ENCODE results near the gene SPOCK2. TPM values are rescaled to one million over a fixed set of nuclear protein-coding genes. Genes with fewer than 3 reads are reported as not detected.

The SPOCK2 gene
- total and polyA plus RNA-seq, 10 donors = 12.6 to 64.3 (median 40.5) TPM

DNA sequence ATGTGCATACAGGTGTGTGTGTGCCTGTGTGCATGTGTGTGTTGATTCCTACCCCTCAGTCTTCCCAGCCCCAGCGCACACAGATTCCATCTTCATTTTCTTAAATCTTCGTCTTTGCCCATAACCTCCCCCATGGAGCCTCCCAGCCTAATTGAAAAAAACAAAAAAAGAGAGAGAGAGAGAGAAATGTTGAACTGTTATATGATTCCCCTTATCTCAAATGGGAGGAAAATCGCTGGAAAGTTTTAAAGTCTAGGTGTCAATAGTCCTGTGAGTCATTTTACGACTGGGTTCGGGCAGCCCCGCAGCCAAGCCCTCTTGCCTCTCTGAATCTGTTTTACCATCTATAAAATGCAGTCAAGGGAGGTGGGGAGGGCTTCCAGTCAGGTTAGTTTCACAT, 60.9 kb downstream of the SPOCK2 start:
- Histone ChIP-seq H3K4me1 (peaks cover 0 to 4% (median 0%) of the 10 kb centered on the region in 6 donors), H3K27me3 (replicated peaks in 1 of 7) (no peaks in the 10 kb centered on the region), H3K9me3 (no peaks in the 10 kb centered on the region), H3K27ac (no peak overlapping the region), H3K36me3 (no peaks in the 10 kb centered on the region), H3K4me3 (no peak overlapping the region)
- no peak for DNase-seq
- WGBS, 5 donors = 75 to 83% (median 77%) methylated on average over 6 of the region's 6 CpGs
- intact Hi-C loops (cut with DNase I; ENCODE audit: low total_unique reads) = no loop called here
- TF ChIP-seq POLR2AphosphoS5 (IDR thresholded peaks at IDR 0.05) (no peak), POLR2A (IDR thresholded peaks at IDR 0.05) (no peak)
- TF ChIP-seq, protein P1, sequence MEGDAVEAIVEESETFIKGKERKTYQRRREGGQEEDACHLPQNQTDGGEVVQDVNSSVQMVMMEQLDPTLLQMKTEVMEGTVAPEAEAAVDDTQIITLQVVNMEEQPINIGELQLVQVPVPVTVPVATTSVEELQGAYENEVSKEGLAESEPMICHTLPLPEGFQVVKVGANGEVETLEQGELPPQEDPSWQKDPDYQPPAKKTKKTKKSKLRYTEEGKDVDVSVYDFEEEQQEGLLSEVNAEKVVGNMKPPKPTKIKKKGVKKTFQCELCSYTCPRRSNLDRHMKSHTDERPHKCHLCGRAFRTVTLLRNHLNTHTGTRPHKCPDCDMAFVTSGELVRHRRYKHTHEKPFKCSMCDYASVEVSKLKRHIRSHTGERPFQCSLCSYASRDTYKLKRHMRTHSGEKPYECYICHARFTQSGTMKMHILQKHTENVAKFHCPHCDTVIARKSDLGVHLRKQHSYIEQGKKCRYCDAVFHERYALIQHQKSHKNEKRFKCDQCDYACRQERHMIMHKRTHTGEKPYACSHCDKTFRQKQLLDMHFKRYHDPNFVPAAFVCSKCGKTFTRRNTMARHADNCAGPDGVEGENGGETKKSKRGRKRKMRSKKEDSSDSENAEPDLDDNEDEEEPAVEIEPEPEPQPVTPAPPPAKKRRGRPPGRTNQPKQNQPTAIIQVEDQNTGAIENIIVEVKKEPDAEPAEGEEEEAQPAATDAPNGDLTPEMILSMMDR (IDR thresholded peaks at IDR 0.05 in 8 of 11, conservative IDR thresholded peaks at IDR 0.05 in 3 of 11) = no peak

DNA sequence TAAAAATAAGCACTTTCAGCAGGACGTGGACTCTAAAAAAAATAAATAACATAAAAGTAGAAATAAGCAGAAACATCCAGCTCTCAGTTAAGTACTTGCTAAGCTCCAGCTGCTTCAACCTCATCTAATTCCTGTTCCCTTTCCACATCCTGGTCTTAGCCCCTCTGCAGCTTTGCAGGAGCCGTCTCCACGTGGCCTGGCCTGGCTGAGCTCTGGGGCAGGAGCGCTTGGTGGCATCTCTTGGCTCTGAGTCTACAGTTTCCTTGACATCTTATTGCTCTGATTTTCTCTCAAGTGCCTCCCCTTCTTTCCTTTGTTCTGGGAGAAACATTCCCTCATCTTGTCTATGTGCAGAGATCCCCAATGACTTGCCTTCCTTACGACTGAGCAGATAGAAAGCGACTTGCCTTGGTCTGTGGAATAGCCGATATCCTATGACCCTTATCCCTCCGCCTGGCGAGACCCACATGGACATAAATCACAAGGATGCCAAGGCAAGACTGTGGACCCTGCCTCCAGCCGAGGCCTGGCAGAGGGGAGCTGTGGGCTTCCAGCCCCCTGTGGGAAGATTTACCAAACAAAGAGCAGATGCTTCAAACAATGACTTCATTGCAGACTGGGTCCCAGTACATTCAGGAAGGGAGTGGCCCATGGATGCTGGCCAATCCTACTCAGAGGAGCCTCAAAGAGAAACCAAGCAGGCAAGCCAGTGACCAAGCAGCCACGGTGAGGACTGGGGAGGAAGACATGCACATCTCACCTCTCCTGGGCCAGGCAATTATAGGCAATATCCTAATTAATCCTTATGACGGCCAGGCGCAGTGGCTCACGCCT, 61.9 kb downstream of the SPOCK2 start:
- no peak overlapping the region for H3K27ac ChIP-seq
- H3K9me3 ChIP-seq = no peaks in the 10 kb centered on the region
- intact Hi-C loops (cut with DNase I; ENCODE audit: low total_unique reads) = no loop called here
- H3K4me1 ChIP-seq = peaks cover 0 to 12% (median 6%) of the 10 kb centered on the region in 6 donors
- no peaks in the 10 kb centered on the region for H3K36me3 ChIP-seq
- no peak overlapping the region for H3K4me3 ChIP-seq
- TF ChIP-seq, protein P1 (IDR thresholded peaks at IDR 0.05 in 8 of 11, conservative IDR thresholded peaks at IDR 0.05 in 3 of 11) = no peak
- TF ChIP-seq POLR2AphosphoS5 (IDR thresholded peaks at IDR 0.05) = no peak
- TF ChIP-seq POLR2A (IDR thresholded peaks at IDR 0.05) = no peak
- 86 to 91% (median 87%) methylated on average over 12 to 14 of the region's 14 CpGs for WGBS, 5 donors
- no peaks in the 10 kb centered on the region for H3K27me3 ChIP-seq (replicated peaks in 1 of 7)
- DNase-seq = no peak

DNA sequence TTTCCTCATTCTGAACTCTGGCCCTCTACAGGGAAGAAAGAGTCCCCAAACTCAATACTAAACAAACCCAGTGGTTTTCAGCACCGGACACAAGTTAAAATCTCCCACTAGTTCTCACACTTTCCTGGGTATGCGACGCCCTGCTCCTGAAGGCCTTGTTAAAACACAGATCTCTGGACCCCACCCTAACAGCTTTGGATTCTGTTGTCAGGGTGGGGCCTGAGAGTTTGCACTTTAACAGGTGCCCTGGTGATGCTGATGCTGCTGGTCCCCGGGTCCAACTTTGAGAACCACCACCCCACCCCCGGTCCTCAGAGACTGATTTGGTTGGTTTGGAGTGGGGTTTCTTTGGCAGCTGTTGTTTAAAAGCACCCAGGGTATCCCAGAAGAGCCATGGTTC, 62.5 kb downstream of the SPOCK2 start:
- H3K4me3 ChIP-seq = no peak overlapping the region
- H3K4me1 ChIP-seq = peaks cover 0 to 19% (median 12%) of the 10 kb centered on the region in 6 donors
- TF ChIP-seq POLR2AphosphoS5 (IDR thresholded peaks at IDR 0.05) (no peak), POLR2A (IDR thresholded peaks at IDR 0.05) (no peak)
- TF ChIP-seq, protein P1 (IDR thresholded peaks at IDR 0.05 in 8 of 11, conservative IDR thresholded peaks at IDR 0.05 in 3 of 11) = no peak
- H3K27ac ChIP-seq = no peak overlapping the region
- H3K27me3 ChIP-seq (replicated peaks in 1 of 7) = no peaks in the 10 kb centered on the region
- intact Hi-C loops (cut with DNase I; ENCODE audit: low total_unique reads) = no loop called here
- WGBS, 5 donors = 73 to 92% (median 86%) methylated on average over 5 of the region's 5 CpGs
- no peaks in the 10 kb centered on the region for H3K9me3 ChIP-seq
- DNase-seq = no peak
- H3K36me3 ChIP-seq = no peaks in the 10 kb centered on the region

DNA sequence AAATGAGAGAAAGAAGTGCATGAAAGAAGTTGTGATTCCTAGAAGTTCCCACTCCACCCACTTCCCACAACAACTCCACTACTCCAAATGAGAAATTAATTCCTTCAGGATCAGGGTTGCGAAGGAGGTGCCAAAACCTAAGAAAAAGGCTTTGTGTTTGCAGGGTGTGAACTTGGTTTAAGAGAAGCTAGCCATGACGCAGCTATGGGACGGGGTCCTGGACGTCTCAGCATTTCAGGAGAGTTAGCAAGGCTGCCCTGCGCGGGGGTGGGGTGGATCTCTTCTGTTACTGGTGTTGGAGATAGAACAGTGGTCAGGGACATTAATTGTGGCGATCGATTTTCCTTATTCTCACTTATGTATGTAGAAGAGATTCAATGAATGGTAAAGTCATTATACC, 63.0 kb downstream of the SPOCK2 start:
- Histone ChIP-seq H3K27me3 (replicated peaks in 1 of 7) (no peaks in the 10 kb centered on the region), H3K9me3 (no peaks in the 10 kb centered on the region), H3K36me3 (no peaks in the 10 kb centered on the region), H3K4me1 (peaks cover 0 to 20% (median 15%) of the 10 kb centered on the region in 6 donors), H3K4me3 (no peak overlapping the region), H3K27ac (no peak overlapping the region)
- no peak for TF ChIP-seq POLR2A (IDR thresholded peaks at IDR 0.05)
- TF ChIP-seq, protein P1 (IDR thresholded peaks at IDR 0.05 in 8 of 11, conservative IDR thresholded peaks at IDR 0.05 in 3 of 11) = no peak
- TF ChIP-seq POLR2AphosphoS5 (IDR thresholded peaks at IDR 0.05) = no peak
- WGBS, 5 donors = 92 to 97% (median 95%) methylated on average over 8 of the region's 8 CpGs
- intact Hi-C loops (cut with DNase I; ENCODE audit: low total_unique reads) = no loop called here
- no peak for DNase-seq

All from spleen (tissue), 11 donors.